Occipital lobe (tissue), 2 donors: ENCODE results near the gene BUB1B. TPM values are rescaled to one million over a fixed set of nuclear protein-coding genes. Genes with fewer than 3 reads are reported as not detected.
A peak's percentile ranks its signal among the peaks of the same experiment; 100 is the strongest.

Experiments used
- DNase-seq: peaks from one replicate; lab custom pipeline; 2025; lab: John Stamatoyannopoulos, UW
- total RNA-seq: library from RNA; depleted of rRNA; stranded (reverse); fragments of >200 nt; gene quantifications from one replicate; pipeline ENCODE4 v1.2.3, GENCODE V29; 2014

Gene BUB1B
- total RNA-seq, 1 donor from 2014 or later = 6.6 TPM

- no peak for DNase-seq
Observed at GRCh38 chr15:40183636-40184463, 23.0 kb downstream of the BUB1B start.

- DNase-seq = no peak
Observed at GRCh38 chr15:40190591-40190990, 29.7 kb downstream of the BUB1B start.

- no peak for DNase-seq
Observed at GRCh38 chr15:40192942-40193341, 32.1 kb downstream of the BUB1B start.

- DNase-seq = no peak
Observed at GRCh38 chr15:40197434-40197833, 36.6 kb downstream of the BUB1B start.

- DNase-seq = no peak
Observed at GRCh38 chr15:40198355-40199085, 37.7 kb downstream of the BUB1B start.

- no peak for DNase-seq
Observed at GRCh38 chr15:40204100-40204499, 43.2 kb downstream of the BUB1B start.

GRCh38 chr15:40217166-40217824, 56.4 kb downstream of the BUB1B start:
- DNase-seq = no peak

GRCh38 chr15:40219801-40220200, 58.9 kb downstream of the BUB1B start:
- DNase-seq = no peak

DNA sequence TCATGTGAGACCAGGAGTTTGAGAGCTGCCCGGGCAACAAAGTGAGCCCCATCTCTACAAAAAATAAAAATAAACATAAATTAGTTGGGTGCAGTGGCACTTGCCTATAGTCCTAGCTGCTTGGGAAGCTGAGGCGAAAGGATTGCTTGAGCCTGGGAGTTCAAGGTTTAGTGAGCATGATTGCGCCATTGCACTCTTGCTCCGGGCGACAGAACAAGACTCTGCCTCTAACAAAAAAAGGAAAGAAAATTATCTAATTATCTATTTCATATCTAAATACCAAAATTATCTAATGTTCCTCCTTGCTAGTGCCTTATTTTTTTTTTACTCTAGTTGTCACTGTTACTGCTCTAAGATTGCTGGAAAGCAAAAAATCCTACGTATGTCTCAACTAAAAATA, 61.3 kb downstream of the BUB1B start:
- no peak for DNase-seq

- DNase-seq = no peak
Observed at GRCh38 chr15:40226736-40227135, 65.9 kb downstream of the BUB1B start.

DNA sequence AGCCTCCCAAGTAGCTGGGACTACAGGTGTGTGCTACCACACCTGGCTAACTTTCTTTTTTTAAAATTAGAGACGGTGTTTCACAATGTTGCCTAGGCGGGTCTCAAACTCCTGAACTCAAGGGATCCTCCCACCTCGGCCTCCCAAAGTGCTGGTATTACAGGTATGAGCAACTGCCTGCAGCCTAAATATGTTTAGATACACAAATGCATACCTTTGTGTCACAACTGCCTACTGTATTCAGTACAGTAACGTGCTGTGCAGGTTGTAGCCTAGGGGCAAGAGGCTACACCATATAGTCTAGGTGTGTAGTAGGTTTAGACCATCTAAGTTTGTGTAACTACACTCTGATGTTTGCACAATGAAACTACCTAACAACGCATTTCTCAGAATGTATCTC, 68.4 kb downstream of the BUB1B start:
- no peak for DNase-seq

GRCh38 chr15:40229956-40230355, 69.1 kb downstream of the BUB1B start:
- no peak for DNase-seq

DNA sequence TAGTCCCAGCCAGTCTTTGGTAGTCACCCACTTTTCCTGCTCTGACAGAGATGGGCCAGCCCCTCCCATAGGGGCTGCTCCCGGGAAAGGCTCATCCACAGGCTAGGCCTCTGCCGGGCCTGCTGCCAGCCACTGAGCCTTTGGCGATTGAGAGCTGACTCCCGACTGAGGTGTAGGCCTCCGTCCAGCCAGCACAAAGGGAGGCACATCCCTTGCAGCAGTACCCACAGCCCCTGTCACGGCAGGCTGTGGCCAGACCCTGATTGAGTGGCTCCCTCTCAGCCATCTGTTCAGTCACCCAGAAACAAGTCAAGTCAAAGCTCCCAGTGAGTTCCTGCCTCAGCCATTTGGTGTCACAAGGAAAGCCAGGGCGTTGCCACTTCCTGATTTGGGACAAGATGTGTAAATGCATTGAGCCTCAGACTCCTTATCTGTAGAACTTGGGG, 71.8 kb downstream of the BUB1B start:
- no peak for DNase-seq

GRCh38 chr15:40233727-40234577, 73.1 kb downstream of the BUB1B start:
- no peak for DNase-seq

GRCh38 chr15:40234783-40235182, 73.9 kb downstream of the BUB1B start:
- no peak for DNase-seq

DNA sequence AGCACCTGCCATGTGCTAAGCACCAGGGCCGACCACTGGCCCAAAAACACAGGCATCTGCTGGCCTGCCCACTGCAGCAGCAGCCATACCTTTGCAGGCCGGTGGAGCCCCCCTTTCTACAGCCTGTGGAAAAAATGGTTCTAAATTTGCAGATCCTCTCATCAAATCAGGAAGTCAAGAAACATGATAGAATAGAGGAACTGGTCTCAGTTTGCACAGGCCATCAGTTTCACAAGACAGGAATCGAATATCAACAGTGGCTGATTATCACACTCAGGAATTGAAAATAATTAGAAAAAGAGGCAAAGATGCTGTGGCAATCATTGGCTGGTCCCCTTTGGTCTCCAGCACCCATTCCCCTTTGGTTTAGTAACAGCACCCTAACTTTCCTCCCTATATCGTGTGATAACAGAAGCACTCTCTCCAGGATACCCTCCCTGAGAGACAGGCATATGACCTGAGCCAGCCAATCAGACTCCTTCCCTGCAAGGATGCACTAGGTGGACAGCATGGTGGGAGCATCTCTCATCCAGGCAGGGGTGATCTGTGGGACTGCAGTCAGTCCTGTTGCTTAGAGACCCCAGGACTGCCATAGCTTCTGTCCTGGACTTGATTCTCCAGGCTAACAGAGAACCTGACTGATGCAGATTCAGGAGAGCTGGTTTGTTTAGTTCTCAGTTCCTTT, 74.5 kb downstream of the BUB1B start:
- no peak for DNase-seq

GRCh38 chr15:40238532-40239403, 77.9 kb downstream of the BUB1B start, which contains the start of gene PAK6:
Gene PAK6 (plus strand): TSS chr15:40239063. CDS start chr15:40264786, 25,723 bp downstream.
- DNase-seq = peak; percentile 72

- DNase-seq = no peak
Observed at GRCh38 chr15:40239404-40239692, 78.5 kb downstream of the BUB1B start.

DNA sequence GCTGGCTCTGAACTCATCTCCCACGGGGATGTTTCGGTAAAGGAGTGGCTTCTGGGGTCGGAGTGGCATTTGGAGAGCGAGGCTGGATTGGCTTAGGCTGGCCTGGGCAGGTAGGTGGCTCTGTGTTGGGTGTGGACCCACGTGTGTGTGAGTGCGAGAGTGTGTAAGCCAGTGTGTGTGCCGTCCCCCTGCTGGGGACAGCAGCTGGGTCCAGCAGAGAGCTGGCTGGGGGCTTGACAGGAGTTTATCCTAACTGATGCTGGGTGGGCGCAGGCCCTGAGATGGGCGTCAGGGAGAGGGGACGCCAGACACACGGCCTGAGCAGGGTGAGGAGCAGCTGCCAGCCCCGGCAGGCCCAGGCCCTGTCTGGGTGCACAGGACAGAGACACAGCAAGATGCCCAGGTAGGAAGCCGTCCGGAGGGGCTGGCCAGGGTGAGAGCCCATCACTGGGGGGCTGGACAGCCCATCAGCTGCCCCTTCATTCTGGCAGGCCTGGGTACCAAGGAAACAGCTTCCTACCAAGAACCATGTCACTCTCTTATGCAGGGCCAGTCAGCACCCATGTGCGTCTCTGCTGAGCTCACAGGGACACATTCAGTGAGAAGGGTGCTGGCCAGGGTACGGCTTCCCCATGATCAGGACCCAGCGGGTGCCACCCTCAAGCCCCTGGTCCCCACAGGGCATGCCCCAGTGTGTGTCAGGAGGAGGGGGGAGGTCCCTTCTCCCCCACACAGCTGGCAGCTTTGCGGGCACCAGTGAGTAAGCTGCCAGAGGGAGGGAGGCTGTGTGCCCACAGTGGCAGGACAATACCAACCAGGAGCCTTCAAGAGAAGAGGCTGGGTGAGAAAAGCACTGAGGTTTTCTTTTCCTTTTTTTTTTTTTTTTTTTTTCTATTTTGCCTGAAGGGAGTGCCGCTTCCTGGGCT, 79.1 kb downstream of the BUB1B start:
- no peak for DNase-seq
